Kidney (tissue), 14 donors: ENCODE data around the gene MBOAT2. TPM values are rescaled to one million over a fixed set of nuclear protein-coding genes. Genes with fewer than 3 reads are reported as not detected.
"Not testable (repeated sequence)": the region's sequence is repeated elsewhere in the genome, so short reads cannot be mapped to it uniquely, and the experiment has no call there.

ENCODE experiments used
- DNase-seq, 5 donors: peaks; one replicate each; pipeline ENCODE4 v3.0.0-alpha.2; 2013 to 2020
- FAIRE-seq: peaks from 2 replicates; lab custom pipeline; 2012; peaks lifted over from hg19 to GRCh38; lab: Jason Lieb, UNC
- H3K27ac ChIP-seq, 2 donors: one replicate each; pipeline ENCODE4 v1.7.0; 2013; ENCODE audit warnings: low read depth in 2 of 2, low read length in 2 of 2, inconsistent platforms in 1 of 2
- H3K27me3 ChIP-seq: one replicate; pipeline ENCODE4 v1.7.1; 2013; ENCODE audit warnings: low read length, inconsistent platforms; ENCODE audit not compliant: control insufficient read depth, insufficient read depth
- H3K36me3 ChIP-seq, 3 donors: one replicate each; pipeline versions ENCODE4 v1.7.0 to v1.7.1; 2013; ENCODE audit warnings: low read length in 3 of 3, control low read depth in 1 of 3, inconsistent platforms in 1 of 3; ENCODE audit not compliant: insufficient read depth in 3 of 3, control insufficient read depth in 2 of 3
- H3K4me1 ChIP-seq, 3 donors: one replicate each; pipeline versions ENCODE4 v1.7.0 to v1.7.1; 2013; ENCODE audit warnings: low read length in 3 of 3, inconsistent platforms in 1 of 3, low read depth in 1 of 3; ENCODE audit not compliant: control insufficient read depth in 2 of 3, insufficient read depth in 2 of 3
- H3K4me3 ChIP-seq, 3 donors: one replicate each; pipeline versions ENCODE4 v1.7.0 to v1.8.1; 2013; ENCODE audit warnings: low read length in 3 of 3, control low read depth in 1 of 3, inconsistent platforms in 1 of 3
- H3K9ac ChIP-seq, 3 donors: one replicate each; pipeline versions ENCODE4 v1.7.0 to v1.7.1; 2013; ENCODE audit warnings: low read length in 3 of 3, control low read depth in 1 of 3, inconsistent platforms in 1 of 3
- H3K9me3 ChIP-seq, 3 donors: one replicate each; pipeline versions ENCODE4 v1.7.0 to v1.7.1; 2013; ENCODE audit warnings: low read length in 3 of 3, control low read depth in 1 of 3, inconsistent platforms in 1 of 3; ENCODE audit not compliant: control insufficient read depth in 2 of 3, insufficient read depth in 1 of 3
- CTCF ChIP-seq: IDR thresholded peaks from 3 replicates; pipeline ENCODE4 v1.5.1; 2012; ENCODE audit warnings: mild to moderate bottlenecking, moderate library complexity, borderline replicate concordance; ENCODE audit not compliant: insufficient read depth; ENCODE audit errors: extremely low read depth
- intact Hi-C: fragments of 100-400 bp; cut with DNase I; formaldehyde crosslinking; loops from one replicate; pipeline ENCODE4 v1.11.1; 2022
- polyA plus RNA-seq: library from polyadenylated mRNA; stranded (reverse); fragments of 350-450 nt; fragmentation: Illumina TruSeq; extraction: RNeasy Lipid Tissue Mini Kit (QIAGEN cat#74804); gene quantifications from one replicate; pipeline ENCODE4 v1.2.3, GENCODE V29; 2014; ENCODE audit warnings: low read depth, low replicate concordance; ENCODE audit not compliant: insufficient read depth
- total RNA-seq: library from RNA; stranded (reverse); fragmentation: NEBNext Ultra II Directional; extraction: Animal tissue kit (Norgen Biotek cat#: 25700); gene quantifications from one replicate; pipeline ENCODE4 v1.2.1, GENCODE V29; 2021
- donor health status: control.
- donor health status: control.
- donor health status: control.
- donor health status: control.
- donor health status: control.
- donor health status: DM: yes; HTN: yes; CAD: no.
- donor health status: Normal renal cell carcinoma (clear cell type).

Gene MBOAT2
- total and polyA plus RNA-seq, 2 donors from 2014 or later, result 15.9 to 28.6 TPM

DNA sequence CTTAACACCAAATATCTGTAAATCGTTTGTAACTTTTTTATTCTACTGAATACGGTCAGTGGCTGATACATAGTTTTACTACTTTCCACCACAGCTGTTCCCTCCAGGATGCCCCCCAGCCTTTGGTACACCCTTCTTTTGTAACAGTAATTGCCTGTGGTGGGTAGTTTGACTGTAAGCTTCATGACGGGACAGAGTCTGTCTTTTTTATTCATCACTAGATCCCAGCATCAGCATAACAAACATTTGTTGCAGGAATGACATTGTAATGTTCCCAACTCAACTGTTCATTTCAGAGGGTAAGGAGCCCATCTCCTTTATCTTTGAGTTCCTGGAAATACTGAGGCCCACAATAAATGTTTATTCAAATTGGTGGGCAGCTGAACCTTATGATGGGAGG lies 67.5 kb downstream of the MBOAT2 start:
- H3K9ac ChIP-seq, result no peak overlapping the region
- H3K4me3 ChIP-seq, result no peak overlapping the region
- TF ChIP-seq CTCF, result no peak
- H3K9me3 ChIP-seq, result no peaks in the 10 kb centered on the region
- peaks cover 0 to 2% (median 0%) of the 10 kb centered on the region in 3 donors for H3K36me3 ChIP-seq
- H3K27me3 ChIP-seq, result no peaks in the 10 kb centered on the region
- intact Hi-C loops, result no loop called here
- no peaks in the 10 kb centered on the region for H3K4me1 ChIP-seq
- H3K27ac ChIP-seq, result no peak overlapping the region
- no peak for DNase-seq
- FAIRE-seq, result no peak

DNA sequence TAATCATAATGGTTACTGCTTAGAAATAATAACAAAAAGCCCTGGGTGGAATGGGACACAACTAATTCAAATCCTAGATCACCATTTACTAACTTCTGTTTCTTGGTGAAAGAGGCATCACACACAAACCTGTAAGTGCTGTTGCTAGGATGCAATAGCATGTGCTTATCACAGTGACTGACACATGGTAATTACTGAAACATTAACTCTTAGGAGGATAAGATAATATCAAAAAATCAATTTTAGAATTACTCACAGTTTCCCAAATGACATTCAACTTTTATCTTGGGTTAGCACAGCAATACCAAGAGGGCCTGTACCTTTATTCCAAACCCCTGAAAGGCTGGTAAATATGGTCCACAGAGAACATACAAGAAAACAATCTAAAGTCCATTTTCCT lies 69.1 kb downstream of the MBOAT2 start:
- DNase-seq (no peak), FAIRE-seq (no peak)
- Histone ChIP-seq H3K4me1 (no peaks in the 10 kb centered on the region), H3K27ac (no peak overlapping the region), H3K4me3 (no peak overlapping the region), H3K9ac (no peak overlapping the region), H3K27me3 (no peaks in the 10 kb centered on the region), H3K9me3 (no peaks in the 10 kb centered on the region), H3K36me3 (peaks cover 0 to 2% (median 0%) of the 10 kb centered on the region in 3 donors)
- intact Hi-C loops, result no loop called here
- no peak for TF ChIP-seq CTCF

DNA sequence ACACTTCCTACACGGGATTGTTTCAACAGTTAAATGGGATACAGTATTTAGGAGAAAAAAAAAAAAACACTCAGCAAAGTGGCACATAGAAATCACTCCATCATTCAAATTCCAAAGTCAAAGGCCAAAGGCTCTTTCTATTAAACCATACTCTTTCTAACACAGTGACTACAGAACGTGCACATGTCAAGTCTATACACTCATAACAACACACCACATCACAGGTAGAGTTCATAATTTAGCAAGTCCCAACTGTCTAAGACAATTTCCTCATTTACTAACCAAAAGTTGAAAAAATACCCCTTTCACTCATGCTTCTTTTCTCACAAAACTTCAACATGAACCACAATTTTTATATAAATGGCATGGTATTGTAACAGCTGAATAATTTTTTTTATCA lies 70.8 kb downstream of the MBOAT2 start:
- no peak overlapping the region for H3K4me3 ChIP-seq
- no peak for DNase-seq
- H3K9ac ChIP-seq, result no peak overlapping the region
- no peaks in the 10 kb centered on the region for H3K9me3 ChIP-seq
- peaks cover 0 to 2% (median 0%) of the 10 kb centered on the region in 3 donors for H3K36me3 ChIP-seq
- no peak overlapping the region for H3K27ac ChIP-seq
- FAIRE-seq, result no peak
- H3K27me3 ChIP-seq, result no peaks in the 10 kb centered on the region
- intact Hi-C loops, result no loop called here
- H3K4me1 ChIP-seq, result no peaks in the 10 kb centered on the region
- TF ChIP-seq CTCF, result no peak

DNA sequence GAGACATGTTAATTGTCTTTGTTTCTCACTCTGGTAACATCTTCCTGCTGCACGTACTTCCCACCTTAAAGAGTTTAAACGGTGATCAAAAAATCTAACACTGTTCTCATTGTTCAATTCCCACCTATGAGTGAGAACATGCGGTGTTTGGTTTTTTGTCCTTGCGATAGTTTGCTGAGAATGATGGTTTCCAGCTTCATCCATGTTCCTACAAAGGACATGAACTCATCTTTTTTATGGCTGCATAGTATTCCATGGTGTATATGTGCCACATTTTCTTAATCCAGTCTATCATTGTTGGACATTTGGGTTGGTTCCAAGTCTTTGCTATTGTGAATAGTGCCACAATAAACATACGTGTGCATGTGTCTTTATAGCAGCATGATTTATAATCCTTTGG lies 73.3 kb downstream of the MBOAT2 start:
- FAIRE-seq, H3K27ac ChIP-seq, H3K4me3 ChIP-seq, H3K9me3 ChIP-seq, H3K4me1 ChIP-seq, H3K9ac ChIP-seq, intact Hi-C loops, DNase-seq, H3K27me3 ChIP-seq, H3K36me3 ChIP-seq: not testable (repeated sequence)
